K562 treated with DMSO at 1 percent for 24 hours (cell line): ENCODE data around the gene BLID. TPM values are rescaled to one million over a fixed set of nuclear protein-coding genes. Genes with fewer than 3 reads are reported as not detected.

Experiments used
- total RNA-seq: library from RNA; unstranded; fragments of 300-600 nt; gene quantifications from 2 replicates; pipeline ENCODE4 v1.2.3, GENCODE V29; 2022; ENCODE audit warnings: low read depth; ENCODE audit not compliant: insufficient read depth

BLID gene
- not detected in 2 replicates for total RNA-seq

GRCh38 chr11:122115524-122116379 is at the start of gene BLID:
TSS of gene BLID (minus strand) at chr11:122116215. CDS start at chr11:122115922, 293 bp downstream.

